HG02840 (cell line): ENCODE results near the gene TMTC3.
"Not testable (repeated sequence)": the region's sequence is repeated elsewhere in the genome, so short reads cannot be mapped to it uniquely, and the experiment has no call there.

ENCODE experiments used
- ATAC-seq: cut with Tn5 transposase; IDR thresholded peaks from one replicate; pipeline ENCODE4 v1.9.1; 2021; ENCODE audit warnings: mild to moderate bottlenecking, moderate library complexity, moderate number of reproducible peaks; ENCODE audit not compliant: unreplicated experiment, low FRiP score

TMTC3 gene

GRCh38 chr12:88141774-88142609, at the start of gene TMTC3, which contains the start of gene CEP290:
TMTC3 (plus strand) TSS chr12:88142307; CDS start chr12:88148316, 6,009 bp downstream.
CEP290 (minus strand) TSS chr12:88142088; CDS start chr12:88141307, 781 bp downstream.
- peak; percentile 98 for ATAC-seq

- no peak for ATAC-seq
Measured at GRCh38 chr12:88092771-88093170, 49.3 kb upstream of the TMTC3 start.

GRCh38 chr12:88093573-88093972, 48.5 kb upstream of the TMTC3 start:
- no peak for ATAC-seq

GRCh38 chr12:88108021-88108420, 34.1 kb upstream of the TMTC3 start:
- ATAC-seq, result no peak

GRCh38 chr12:88111074-88111652, 30.9 kb upstream of the TMTC3 start:
- no peak for ATAC-seq

GRCh38 chr12:88113871-88114270, 28.2 kb upstream of the TMTC3 start:
- ATAC-seq, result no peak

- ATAC-seq, result no peak
Measured at GRCh38 chr12:88122666-88123065, 19.4 kb upstream of the TMTC3 start.

- ATAC-seq, result no peak
Measured at GRCh38 chr12:88127099-88127498, 15.0 kb upstream of the TMTC3 start.

- ATAC-seq, result no peak
Measured at GRCh38 chr12:88127855-88128254, 14.3 kb upstream of the TMTC3 start.

GRCh38 chr12:88132392-88132791, 9.7 kb upstream of the TMTC3 start:
- ATAC-seq, result no peak

- ATAC-seq, result not testable (repeated sequence)
Measured at GRCh38 chr12:88133181-88133580, 8.9 kb upstream of the TMTC3 start.

GRCh38 chr12:88139711-88140110, 2.4 kb upstream of the TMTC3 start:
- ATAC-seq, result not testable (repeated sequence)

GRCh38 chr12:88141425-88141773, 708 bp upstream of the TMTC3 start:
- ATAC-seq, result no peak

- peak; percentile 6 for ATAC-seq
Measured at GRCh38 chr12:88142610-88142991, 494 bp downstream of the TMTC3 start.

- ATAC-seq, result no peak
Measured at GRCh38 chr12:88144037-88144436, 1.9 kb downstream of the TMTC3 start.

- ATAC-seq, result no peak
Measured at GRCh38 chr12:88144546-88145468, 2.7 kb downstream of the TMTC3 start.

- no peak for ATAC-seq
Measured at GRCh38 chr12:88145567-88146505, 3.7 kb downstream of the TMTC3 start.

- no peak for ATAC-seq
Measured at GRCh38 chr12:88150063-88150462, 8.0 kb downstream of the TMTC3 start.

- ATAC-seq, result no peak
Measured at GRCh38 chr12:88153959-88154358, 11.9 kb downstream of the TMTC3 start.
